ENCODE data around the gene AKT3. TPM values are rescaled to one million over a fixed set of nuclear protein-coding genes. Genes with fewer than 3 reads are reported as not detected.
A peak's percentile ranks its signal among the peaks of the same experiment; 100 is the strongest.

The AKT3 gene
- total and polyA plus RNA-seq, 2 experiments from 2014 or later, result 3.5 to 23.4 TPM

DNA sequence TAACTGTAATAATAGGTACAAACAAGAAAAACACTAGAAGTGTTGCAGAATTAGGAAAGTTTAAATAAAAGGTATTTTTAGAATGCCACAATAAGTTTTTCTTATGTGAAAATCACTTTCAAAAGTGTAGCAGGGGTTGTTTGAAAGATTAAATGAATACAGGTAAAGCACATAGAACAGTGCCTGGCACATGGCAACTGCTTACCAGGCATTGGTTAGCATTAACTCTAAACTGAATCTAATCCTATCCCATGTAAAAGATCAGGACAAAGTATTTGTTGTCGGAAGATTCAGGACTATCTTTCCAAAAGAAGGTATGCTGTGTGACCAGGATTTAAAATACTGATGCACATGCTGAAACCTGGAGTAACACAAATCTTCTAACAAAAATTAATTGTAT is 3.3 kb downstream of the AKT3 start:
- no peaks in the 10 kb centered on the region for H3K9me3 ChIP-seq (ENCODE audit: low read depth)
- TF ChIP-seq, protein P1, sequence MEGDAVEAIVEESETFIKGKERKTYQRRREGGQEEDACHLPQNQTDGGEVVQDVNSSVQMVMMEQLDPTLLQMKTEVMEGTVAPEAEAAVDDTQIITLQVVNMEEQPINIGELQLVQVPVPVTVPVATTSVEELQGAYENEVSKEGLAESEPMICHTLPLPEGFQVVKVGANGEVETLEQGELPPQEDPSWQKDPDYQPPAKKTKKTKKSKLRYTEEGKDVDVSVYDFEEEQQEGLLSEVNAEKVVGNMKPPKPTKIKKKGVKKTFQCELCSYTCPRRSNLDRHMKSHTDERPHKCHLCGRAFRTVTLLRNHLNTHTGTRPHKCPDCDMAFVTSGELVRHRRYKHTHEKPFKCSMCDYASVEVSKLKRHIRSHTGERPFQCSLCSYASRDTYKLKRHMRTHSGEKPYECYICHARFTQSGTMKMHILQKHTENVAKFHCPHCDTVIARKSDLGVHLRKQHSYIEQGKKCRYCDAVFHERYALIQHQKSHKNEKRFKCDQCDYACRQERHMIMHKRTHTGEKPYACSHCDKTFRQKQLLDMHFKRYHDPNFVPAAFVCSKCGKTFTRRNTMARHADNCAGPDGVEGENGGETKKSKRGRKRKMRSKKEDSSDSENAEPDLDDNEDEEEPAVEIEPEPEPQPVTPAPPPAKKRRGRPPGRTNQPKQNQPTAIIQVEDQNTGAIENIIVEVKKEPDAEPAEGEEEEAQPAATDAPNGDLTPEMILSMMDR (IDR thresholded peaks at IDR 0.05; ENCODE audit: low read depth, low read length), result no peak
- H3K27ac ChIP-seq, result no peak overlapping the region
- no peak overlapping the region for H3K4me3 ChIP-seq
- no peaks in the 10 kb centered on the region for H3K4me1 ChIP-seq (ENCODE audit: low read depth)
- H3K36me3 ChIP-seq, result no peaks in the 10 kb centered on the region
- no peak for DNase-seq (ENCODE audit: low read depth in 1 of 2, low spot score in 1 of 2)
- H3K27me3 ChIP-seq, result peaks cover 2% of the 10 kb centered on the region

DNA sequence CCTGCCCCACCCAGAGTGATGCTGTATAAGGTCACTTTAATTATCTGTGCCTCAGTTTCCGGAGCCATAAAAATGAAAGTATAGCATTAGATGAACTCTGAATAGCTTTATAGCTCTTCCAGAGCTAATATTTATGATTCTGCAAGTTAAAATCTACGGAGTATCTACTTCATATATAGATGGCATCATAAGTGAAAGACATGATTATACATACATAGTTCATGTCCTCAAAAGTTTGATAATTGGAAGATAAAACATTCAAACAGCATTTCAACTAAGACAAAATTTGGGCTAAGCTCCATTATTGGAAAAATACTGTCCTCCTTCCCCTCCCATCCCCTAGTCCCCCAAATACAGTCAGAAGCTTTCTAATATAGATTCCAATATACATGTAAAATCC is 4.2 kb downstream of the AKT3 start:
- Histone ChIP-seq H3K36me3 (no peaks in the 10 kb centered on the region), H3K4me3 (no peak overlapping the region), H3K27me3 (no peaks in the 10 kb centered on the region), H3K27ac (no peak overlapping the region), H3K4me1 (ENCODE audit: low read depth) (no peaks in the 10 kb centered on the region), H3K9me3 (ENCODE audit: low read depth) (no peaks in the 10 kb centered on the region)
- TF ChIP-seq, protein P1 (IDR thresholded peaks at IDR 0.05; ENCODE audit: low read depth, low read length), result no peak
- DNase-seq (ENCODE audit: low read depth in 1 of 2, low spot score in 1 of 2), result no peak

DNA sequence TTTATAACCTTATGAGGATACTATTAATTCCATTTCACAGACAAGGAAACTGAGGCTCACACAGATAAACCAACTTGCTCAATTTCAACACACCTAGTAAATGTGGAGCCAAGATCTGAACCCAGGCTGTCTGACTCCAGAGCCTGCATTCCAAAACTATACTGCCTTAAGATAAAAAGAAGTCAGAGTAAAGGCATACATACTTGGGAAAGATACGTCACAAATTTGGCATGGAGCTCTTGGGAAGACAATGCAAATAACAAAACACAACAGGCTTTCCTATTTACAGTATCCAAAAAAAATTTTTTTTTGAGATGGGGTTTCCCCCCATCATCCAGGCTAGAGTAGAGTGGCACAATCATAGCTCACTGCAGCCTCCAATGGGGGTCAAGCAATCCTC is 5.9 kb downstream of the AKT3 start:
- Histone ChIP-seq H3K4me3 (no peak overlapping the region), H3K27ac (no peak overlapping the region), H3K36me3 (no peaks in the 10 kb centered on the region), H3K27me3 (no peaks in the 10 kb centered on the region), H3K9me3 (ENCODE audit: low read depth) (no peaks in the 10 kb centered on the region), H3K4me1 (ENCODE audit: low read depth) (no peaks in the 10 kb centered on the region)
- TF ChIP-seq, protein P1 (IDR thresholded peaks at IDR 0.05; ENCODE audit: low read depth, low read length), result no peak
- DNase-seq (ENCODE audit: low read depth in 1 of 2, low spot score in 1 of 2), result peak in 1 of 2 donors; percentile 48

DNA sequence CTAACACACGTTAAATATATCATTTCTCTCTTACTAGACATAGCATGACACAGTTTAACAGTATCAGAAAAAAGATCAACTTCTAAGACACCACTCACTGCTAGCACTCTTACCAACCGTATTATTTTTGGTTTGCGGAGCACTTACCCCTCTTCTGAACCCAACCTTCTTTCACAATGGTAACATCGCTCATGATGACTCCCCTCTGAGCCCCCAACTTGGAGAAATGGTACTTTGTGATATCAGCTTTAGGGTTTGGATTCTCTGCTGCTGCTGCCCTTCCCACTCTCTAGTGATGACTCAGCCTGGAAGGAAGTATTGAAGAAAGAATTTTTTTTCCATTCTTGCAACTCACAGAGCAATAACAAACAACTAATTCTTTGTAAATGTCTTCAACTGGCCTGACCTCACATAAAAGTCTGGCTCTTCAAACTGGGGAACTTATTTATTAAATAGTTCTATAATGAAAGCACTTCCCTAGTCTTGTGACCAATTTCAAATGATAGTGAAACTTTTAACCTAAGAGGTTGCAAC is 7.0 kb downstream of the AKT3 start:
- Histone ChIP-seq H3K27me3 (no peaks in the 10 kb centered on the region), H3K27ac (no peak overlapping the region), H3K9me3 (ENCODE audit: low read depth) (no peaks in the 10 kb centered on the region), H3K4me3 (no peak overlapping the region), H3K36me3 (no peaks in the 10 kb centered on the region), H3K4me1 (ENCODE audit: low read depth) (no peaks in the 10 kb centered on the region)
- TF ChIP-seq, protein P1 (IDR thresholded peaks at IDR 0.05; ENCODE audit: low read depth, low read length), result no peak
- peak in 1 of 2 donors; percentile 73 for DNase-seq (ENCODE audit: low read depth in 1 of 2, low spot score in 1 of 2)

DNA sequence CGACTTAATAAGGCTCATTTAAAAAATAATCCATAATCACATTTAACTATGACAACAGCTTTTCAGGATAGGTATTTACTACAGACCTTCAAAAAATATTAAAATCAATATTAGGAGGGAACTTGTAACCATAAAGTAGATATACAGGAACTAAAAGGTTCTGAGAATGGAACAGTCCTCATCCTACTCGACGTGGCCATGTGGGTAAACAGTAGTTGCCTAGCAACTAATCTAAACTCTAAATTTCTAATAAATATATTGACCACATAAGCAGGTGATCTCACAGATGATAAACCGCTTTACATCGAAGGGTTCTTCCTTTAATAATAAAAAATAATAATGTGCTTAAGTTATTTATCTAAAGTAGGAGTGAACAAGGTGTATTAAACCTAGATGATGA is 7.9 kb downstream of the AKT3 start:
- no peaks in the 10 kb centered on the region for H3K36me3 ChIP-seq
- no peak overlapping the region for H3K4me3 ChIP-seq
- no peak for DNase-seq (ENCODE audit: low read depth in 1 of 2, low spot score in 1 of 2)
- no peaks in the 10 kb centered on the region for H3K4me1 ChIP-seq (ENCODE audit: low read depth)
- TF ChIP-seq, protein P1 (IDR thresholded peaks at IDR 0.05; ENCODE audit: low read depth, low read length), result no peak
- no peaks in the 10 kb centered on the region for H3K9me3 ChIP-seq (ENCODE audit: low read depth)
- H3K27me3 ChIP-seq, result no peaks in the 10 kb centered on the region
- no peak overlapping the region for H3K27ac ChIP-seq

Measured in cardiac muscle cell (in vitro differentiated cells and primary cell).